SK-N-SH treated with all-trans-retinoic acid at 6 μM for 48 hours (cell line): ENCODE data around the gene NFE2L1.

Source experiments
- ATAC-seq: fragments of 200-7000 bp; cut with Tn5 transposase; 3 replicates; pipeline ENCODE4 v1.9.1; 2020; ENCODE audit warnings: mild to moderate bottlenecking, moderate library complexity
- BACH2 ChIP-seq: fragments of 250-450 bp; sonication (Bioruptor Pico); IDR thresholded peaks from 2 replicates; pipeline ENCODE4 v1.9.0; 2021; ENCODE audit warnings: mild to moderate bottlenecking, borderline replicate concordance
- CSDC2 ChIP-seq: fragments of 250-450 bp; sonication (Bioruptor Pico); IDR thresholded peaks from 2 replicates; pipeline ENCODE4 v1.5.0; 2020; ENCODE audit warnings: mild to moderate bottlenecking, moderate library complexity
- ESRRG ChIP-seq: fragments of 250-450 bp; sonication (Bioruptor Pico); IDR thresholded peaks from 2 replicates; pipeline ENCODE4 v1.6.1; 2021; ENCODE audit warnings: mild to moderate bottlenecking
- GLIS3 ChIP-seq: fragments of 250-450 bp; sonication (Bioruptor Pico); IDR thresholded peaks from 2 replicates; pipeline ENCODE4 v1.5.0; 2020; ENCODE audit warnings: mild to moderate bottlenecking, moderate library complexity
- ISL1 ChIP-seq: fragments of 250-450 bp; sonication (Bioruptor Pico); IDR thresholded peaks from 2 replicates; pipeline ENCODE4 v2.1.2; 2022; ENCODE audit warnings: mild to moderate bottlenecking, moderate library complexity
- OSR1 ChIP-seq: fragments of 250-450 bp; sonication (Bioruptor Pico); IDR thresholded peaks from 2 replicates; pipeline ENCODE4 v1.8.0; 2022; ENCODE audit warnings: moderate library complexity, mild to moderate bottlenecking, inconsistent platforms
- PPARA ChIP-seq: fragments of 250-450 bp; sonication (Bioruptor Pico); IDR thresholded peaks from 2 replicates; pipeline ENCODE4 v1.5.0; 2020; ENCODE audit warnings: mild to moderate bottlenecking, borderline replicate concordance
- RARB ChIP-seq: fragments of 250-450 bp; sonication (Bioruptor Pico); IDR thresholded peaks from 2 replicates; pipeline ENCODE4 v1.8.0; 2021; ENCODE audit warnings: mild to moderate bottlenecking, moderate library complexity
- SNAI2 ChIP-seq: fragments of 250-450 bp; sonication (Bioruptor Pico); IDR thresholded peaks from 2 replicates; pipeline ENCODE4 v1.5.0; 2020; ENCODE audit warnings: mild to moderate bottlenecking, moderate library complexity
- TCF4 ChIP-seq: fragments of 250-450 bp; sonication (Bioruptor Pico); IDR thresholded peaks from 2 replicates; pipeline ENCODE4 v1.8.0; 2021; ENCODE audit warnings: mild to moderate bottlenecking, moderate library complexity, borderline replicate concordance
- TOX ChIP-seq: fragments of 250-450 bp; sonication (Bioruptor Pico); IDR thresholded peaks from 2 replicates; pipeline ENCODE4 v1.8.0; 2021; ENCODE audit warnings: mild to moderate bottlenecking, moderate library complexity, borderline replicate concordance
- ZC3H10 ChIP-seq: fragments of 250-450 bp; sonication (Bioruptor Pico); IDR thresholded peaks from 2 replicates; pipeline ENCODE4 v1.5.1; 2021; ENCODE audit warnings: mild to moderate bottlenecking, moderate library complexity
- ZFP3 ChIP-seq: fragments of 250-450 bp; sonication (Bioruptor Pico); IDR thresholded peaks from 2 replicates; pipeline ENCODE4 v1.5.0; 2020; ENCODE audit warnings: mild to moderate bottlenecking, moderate library complexity
- ZFP30 ChIP-seq: fragments of 450-650 bp; formaldehyde crosslinking; IDR thresholded peaks from 2 replicates; pipeline ENCODE4 v1.5.0; 2022; ENCODE audit warnings: mild to moderate bottlenecking, moderate library complexity
- ZNF565 ChIP-seq: fragments of 450-650 bp; formaldehyde crosslinking; conservative IDR thresholded peaks from 2 replicates; pipeline ENCODE4 v1.5.0; 2020; ENCODE audit warnings: low read depth, mild to moderate bottlenecking, moderate library complexity
- ZNF70 ChIP-seq: fragments of 450-650 bp; formaldehyde crosslinking; IDR thresholded peaks from 2 replicates; pipeline ENCODE4 v1.5.0; 2020; ENCODE audit warnings: mild to moderate bottlenecking, moderate library complexity
- TF ChIP-seq, protein P1 (sequence below): fragments of 250-450 bp; sonication (Bioruptor Pico); IDR thresholded peaks from 2 replicates; pipeline ENCODE4 v1.8.0; 2021; ENCODE audit warnings: low read depth, mild to moderate bottlenecking, moderate library complexity, borderline replicate concordance
- TF ChIP-seq, protein P2 (sequence below): fragments of 250-450 bp; sonication (Bioruptor Pico); IDR thresholded peaks from 2 replicates; pipeline ENCODE4 v1.5.1; 2020; ENCODE audit warnings: low read depth, mild to moderate bottlenecking, moderate library complexity
- TF ChIP-seq, protein P3 (sequence below): fragments of 250-450 bp; sonication (Bioruptor Pico); IDR thresholded peaks from 2 replicates; pipeline ENCODE4 v1.5.0; 2020; ENCODE audit warnings: mild to moderate bottlenecking, moderate library complexity
- TF ChIP-seq, protein P4 (sequence below): fragments of 250-450 bp; sonication (Bioruptor Pico); IDR thresholded peaks from 2 replicates; pipeline ENCODE4 v1.8.0; 2020; ENCODE audit warnings: mild to moderate bottlenecking, moderate library complexity, borderline replicate concordance
- TF ChIP-seq, protein P5 (sequence below): fragments of 250-450 bp; sonication (Bioruptor Pico); IDR thresholded peaks from 2 replicates; pipeline ENCODE4 v1.5.1; 2021; ENCODE audit warnings: mild to moderate bottlenecking, moderate library complexity

The NFE2L1 gene

DNA sequence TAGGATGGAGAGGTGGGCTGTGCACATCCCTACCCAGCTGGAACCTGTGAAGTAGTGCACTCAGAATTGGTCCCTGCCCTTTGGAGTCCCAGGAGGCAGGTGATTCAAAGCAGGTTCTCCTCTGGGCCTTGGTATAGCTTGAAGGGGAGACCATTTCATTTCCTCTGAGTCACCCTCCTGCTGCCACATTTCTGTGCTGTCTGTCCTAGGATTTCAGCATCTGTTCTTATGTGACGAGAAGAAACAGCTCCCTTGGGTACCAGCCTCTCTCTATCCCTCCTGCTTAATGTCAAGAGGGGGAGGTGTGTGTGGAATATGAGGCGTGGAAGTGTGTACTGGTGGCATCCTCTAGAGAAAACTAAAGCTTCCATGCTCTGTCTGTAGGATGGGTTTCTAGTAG, 5.0 kb upstream of the NFE2L1 start:
- ATAC-seq, result no peak

DNA sequence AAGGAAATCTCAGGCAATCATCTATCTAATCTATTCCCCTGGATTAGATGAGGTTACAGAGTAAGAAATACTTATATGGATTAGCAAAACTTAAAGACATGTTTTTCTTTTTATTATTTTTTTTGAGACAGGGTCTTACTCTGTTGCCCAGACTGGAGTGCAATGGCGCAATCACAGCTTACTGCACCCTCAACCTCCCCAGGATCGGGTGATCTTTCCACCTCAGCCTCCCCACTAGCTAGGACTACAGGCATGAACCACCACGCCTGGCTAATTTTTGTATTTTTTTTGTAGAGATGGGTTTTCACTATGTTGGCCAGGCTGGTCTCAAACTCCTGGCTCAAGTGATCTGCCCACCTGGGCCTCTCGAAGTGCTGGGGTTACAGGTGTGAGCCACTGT, 3.3 kb upstream of the NFE2L1 start:
- ATAC-seq, result no peak
- no peak for TF ChIP-seq GLIS3 (CRISPR knock-in tag)
- no peak for TF ChIP-seq ZNF70 (CRISPR knock-in tag)
- TF ChIP-seq SNAI2 (CRISPR knock-in tag), result no peak
- no peak for TF ChIP-seq TOX (CRISPR knock-in tag)
- TF ChIP-seq, all 23 proteins: peak for 0

More for the DNA sequence above, 5.0 kb upstream of the NFE2L1 start:
- TF ChIP-seq, protein P1, sequence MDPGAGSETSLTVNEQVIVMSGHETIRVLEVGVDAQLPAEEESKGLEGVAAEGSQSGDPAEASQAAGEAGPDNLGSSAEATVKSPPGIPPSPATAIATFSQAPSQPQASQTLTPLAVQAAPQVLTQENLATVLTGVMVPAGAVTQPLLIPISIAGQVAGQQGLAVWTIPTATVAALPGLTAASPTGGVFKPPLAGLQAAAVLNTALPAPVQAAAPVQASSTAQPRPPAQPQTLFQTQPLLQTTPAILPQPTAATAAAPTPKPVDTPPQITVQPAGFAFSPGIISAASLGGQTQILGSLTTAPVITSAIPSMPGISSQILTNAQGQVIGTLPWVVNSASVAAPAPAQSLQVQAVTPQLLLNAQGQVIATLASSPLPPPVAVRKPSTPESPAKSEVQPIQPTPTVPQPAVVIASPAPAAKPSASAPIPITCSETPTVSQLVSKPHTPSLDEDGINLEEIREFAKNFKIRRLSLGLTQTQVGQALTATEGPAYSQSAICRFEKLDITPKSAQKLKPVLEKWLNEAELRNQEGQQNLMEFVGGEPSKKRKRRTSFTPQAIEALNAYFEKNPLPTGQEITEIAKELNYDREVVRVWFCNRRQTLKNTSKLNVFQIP (CRISPR knock-in tag), result no peak
- TF ChIP-seq, protein P2, sequence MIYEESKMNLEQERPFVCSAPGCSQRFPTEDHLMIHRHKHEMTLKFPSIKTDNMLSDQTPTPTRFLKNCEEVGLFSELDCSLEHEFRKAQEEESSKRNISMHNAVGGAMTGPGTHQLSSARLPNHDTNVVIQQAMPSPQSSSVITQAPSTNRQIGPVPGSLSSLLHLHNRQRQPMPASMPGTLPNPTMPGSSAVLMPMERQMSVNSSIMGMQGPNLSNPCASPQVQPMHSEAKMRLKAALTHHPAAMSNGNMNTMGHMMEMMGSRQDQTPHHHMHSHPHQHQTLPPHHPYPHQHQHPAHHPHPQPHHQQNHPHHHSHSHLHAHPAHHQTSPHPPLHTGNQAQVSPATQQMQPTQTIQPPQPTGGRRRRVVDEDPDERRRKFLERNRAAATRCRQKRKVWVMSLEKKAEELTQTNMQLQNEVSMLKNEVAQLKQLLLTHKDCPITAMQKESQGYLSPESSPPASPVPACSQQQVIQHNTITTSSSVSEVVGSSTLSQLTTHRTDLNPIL, result no peak
- TF ChIP-seq, protein P3, sequence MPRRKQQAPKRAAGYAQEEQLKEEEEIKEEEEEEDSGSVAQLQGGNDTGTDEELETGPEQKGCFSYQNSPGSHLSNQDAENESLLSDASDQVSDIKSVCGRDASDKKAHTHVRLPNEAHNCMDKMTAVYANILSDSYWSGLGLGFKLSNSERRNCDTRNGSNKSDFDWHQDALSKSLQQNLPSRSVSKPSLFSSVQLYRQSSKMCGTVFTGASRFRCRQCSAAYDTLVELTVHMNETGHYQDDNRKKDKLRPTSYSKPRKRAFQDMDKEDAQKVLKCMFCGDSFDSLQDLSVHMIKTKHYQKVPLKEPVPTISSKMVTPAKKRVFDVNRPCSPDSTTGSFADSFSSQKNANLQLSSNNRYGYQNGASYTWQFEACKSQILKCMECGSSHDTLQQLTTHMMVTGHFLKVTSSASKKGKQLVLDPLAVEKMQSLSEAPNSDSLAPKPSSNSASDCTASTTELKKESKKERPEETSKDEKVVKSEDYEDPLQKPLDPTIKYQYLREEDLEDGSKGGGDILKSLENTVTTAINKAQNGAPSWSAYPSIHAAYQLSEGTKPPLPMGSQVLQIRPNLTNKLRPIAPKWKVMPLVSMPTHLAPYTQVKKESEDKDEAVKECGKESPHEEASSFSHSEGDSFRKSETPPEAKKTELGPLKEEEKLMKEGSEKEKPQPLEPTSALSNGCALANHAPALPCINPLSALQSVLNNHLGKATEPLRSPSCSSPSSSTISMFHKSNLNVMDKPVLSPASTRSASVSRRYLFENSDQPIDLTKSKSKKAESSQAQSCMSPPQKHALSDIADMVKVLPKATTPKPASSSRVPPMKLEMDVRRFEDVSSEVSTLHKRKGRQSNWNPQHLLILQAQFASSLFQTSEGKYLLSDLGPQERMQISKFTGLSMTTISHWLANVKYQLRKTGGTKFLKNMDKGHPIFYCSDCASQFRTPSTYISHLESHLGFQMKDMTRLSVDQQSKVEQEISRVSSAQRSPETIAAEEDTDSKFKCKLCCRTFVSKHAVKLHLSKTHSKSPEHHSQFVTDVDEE (CRISPR knock-in tag), result no peak
- no peak for TF ChIP-seq GLIS3 (CRISPR knock-in tag)
- no peak for TF ChIP-seq OSR1 (CRISPR knock-in tag)
- no peak for TF ChIP-seq TOX (CRISPR knock-in tag)
- TF ChIP-seq ZFP30 (CRISPR knock-in tag), result no peak
- no peak for TF ChIP-seq SNAI2 (CRISPR knock-in tag)
- TF ChIP-seq ZC3H10 (CRISPR knock-in tag), result no peak
- no peak for TF ChIP-seq TCF4
- no peak for TF ChIP-seq ZNF565 (CRISPR knock-in tag)
- TF ChIP-seq RARB (CRISPR knock-in tag), result no peak
- TF ChIP-seq, protein P4, sequence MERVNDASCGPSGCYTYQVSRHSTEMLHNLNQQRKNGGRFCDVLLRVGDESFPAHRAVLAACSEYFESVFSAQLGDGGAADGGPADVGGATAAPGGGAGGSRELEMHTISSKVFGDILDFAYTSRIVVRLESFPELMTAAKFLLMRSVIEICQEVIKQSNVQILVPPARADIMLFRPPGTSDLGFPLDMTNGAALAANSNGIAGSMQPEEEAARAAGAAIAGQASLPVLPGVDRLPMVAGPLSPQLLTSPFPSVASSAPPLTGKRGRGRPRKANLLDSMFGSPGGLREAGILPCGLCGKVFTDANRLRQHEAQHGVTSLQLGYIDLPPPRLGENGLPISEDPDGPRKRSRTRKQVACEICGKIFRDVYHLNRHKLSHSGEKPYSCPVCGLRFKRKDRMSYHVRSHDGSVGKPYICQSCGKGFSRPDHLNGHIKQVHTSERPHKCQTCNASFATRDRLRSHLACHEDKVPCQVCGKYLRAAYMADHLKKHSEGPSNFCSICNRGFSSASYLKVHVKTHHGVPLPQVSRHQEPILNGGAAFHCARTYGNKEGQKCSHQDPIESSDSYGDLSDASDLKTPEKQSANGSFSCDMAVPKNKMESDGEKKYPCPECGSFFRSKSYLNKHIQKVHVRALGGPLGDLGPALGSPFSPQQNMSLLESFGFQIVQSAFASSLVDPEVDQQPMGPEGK (CRISPR knock-in tag), result no peak
- TF ChIP-seq, protein P5, sequence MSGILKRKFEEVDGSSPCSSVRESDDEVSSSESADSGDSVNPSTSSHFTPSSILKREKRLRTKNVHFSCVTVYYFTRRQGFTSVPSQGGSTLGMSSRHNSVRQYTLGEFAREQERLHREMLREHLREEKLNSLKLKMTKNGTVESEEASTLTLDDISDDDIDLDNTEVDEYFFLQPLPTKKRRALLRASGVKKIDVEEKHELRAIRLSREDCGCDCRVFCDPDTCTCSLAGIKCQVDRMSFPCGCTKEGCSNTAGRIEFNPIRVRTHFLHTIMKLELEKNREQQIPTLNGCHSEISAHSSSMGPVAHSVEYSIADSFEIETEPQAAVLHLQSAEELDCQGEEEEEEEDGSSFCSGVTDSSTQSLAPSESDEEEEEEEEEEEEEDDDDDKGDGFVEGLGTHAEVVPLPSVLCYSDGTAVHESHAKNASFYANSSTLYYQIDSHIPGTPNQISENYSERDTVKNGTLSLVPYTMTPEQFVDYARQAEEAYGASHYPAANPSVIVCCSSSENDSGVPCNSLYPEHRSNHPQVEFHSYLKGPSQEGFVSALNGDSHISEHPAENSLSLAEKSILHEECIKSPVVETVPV (CRISPR knock-in tag), result no peak
- no peak for TF ChIP-seq ESRRG (CRISPR knock-in tag)
- TF ChIP-seq ZFP3 (CRISPR knock-in tag), result no peak
- no peak for TF ChIP-seq BACH2 (CRISPR knock-in tag)
- TF ChIP-seq, all 23 proteins: peak for 0

DNA sequence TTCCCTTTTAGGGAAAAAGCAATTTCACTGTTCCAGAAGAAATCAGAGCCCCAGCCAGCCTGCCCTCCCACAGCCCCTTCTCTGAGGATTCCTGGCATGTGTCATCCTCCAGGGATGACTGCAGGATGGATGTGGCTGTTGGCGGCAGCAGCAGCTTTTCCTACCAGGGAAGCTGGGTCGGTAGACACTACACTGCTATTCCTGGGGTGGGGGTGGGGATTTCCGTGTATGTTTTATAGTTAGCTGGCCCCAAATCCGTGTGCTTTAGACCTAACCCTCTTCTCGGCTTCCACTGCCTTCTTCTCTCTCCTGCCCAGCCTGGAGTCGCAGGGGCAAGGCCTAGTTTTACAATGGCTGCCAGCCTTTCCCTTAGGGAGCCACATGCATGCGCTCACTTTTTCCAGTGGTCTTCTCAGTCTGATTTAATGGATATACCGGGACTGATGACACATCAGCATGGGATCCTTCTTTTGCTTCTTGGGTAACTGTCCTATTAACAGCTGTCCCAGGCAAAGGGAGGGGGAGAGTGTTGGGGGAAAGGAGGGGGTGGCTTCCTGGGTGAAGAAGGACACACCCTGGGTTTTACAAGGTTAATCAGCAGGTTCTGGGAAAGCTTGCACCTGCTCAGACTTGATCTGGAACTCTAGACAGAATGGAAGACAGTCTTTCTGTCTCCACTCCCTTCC, 2.7 kb upstream of the NFE2L1 start:
- no peak for ATAC-seq
- TF ChIP-seq CSDC2 (CRISPR knock-in tag), result no peak
- TF ChIP-seq, protein P5 (CRISPR knock-in tag), result no peak
- TF ChIP-seq ZNF70 (CRISPR knock-in tag), result no peak
- TF ChIP-seq ZFP30 (CRISPR knock-in tag), result no peak
- TF ChIP-seq, protein P4 (CRISPR knock-in tag), result no peak
- no peak for TF ChIP-seq TCF4
- no peak for TF ChIP-seq SNAI2 (CRISPR knock-in tag)
- TF ChIP-seq ISL1 (CRISPR knock-in tag), result no peak
- TF ChIP-seq BACH2 (CRISPR knock-in tag), result no peak
- TF ChIP-seq, protein P2, result no peak
- TF ChIP-seq GLIS3 (CRISPR knock-in tag), result no peak
- TF ChIP-seq ZNF565 (CRISPR knock-in tag), result no peak
- TF ChIP-seq RARB (CRISPR knock-in tag), result no peak
- no peak for TF ChIP-seq TOX (CRISPR knock-in tag)
- no peak for TF ChIP-seq PPARA (CRISPR knock-in tag)
